ENCODE measurements around the gene MIDN.

MIDN gene

GRCh38 chr19:1226522-1227303 is 21.7 kb upstream of the MIDN start:
- no peak for TF ChIP-seq CTCF (conservative IDR thresholded peaks at IDR 0.05)
- no peak for TF ChIP-seq ZFX (IDR thresholded peaks at IDR 0.05)
- no peak overlapping the region for H3K27ac ChIP-seq

- no peak overlapping the region for H3K27ac ChIP-seq
- TF ChIP-seq ZFX (IDR thresholded peaks at IDR 0.05): no peak
Observed at GRCh38 chr19:1227304-1228054, 20.9 kb upstream of the MIDN start.

- no peak overlapping the region for H3K27ac ChIP-seq
- TF ChIP-seq ZFX (IDR thresholded peaks at IDR 0.05): no peak
- no peak for TF ChIP-seq CTCF (conservative IDR thresholded peaks at IDR 0.05)
Observed at GRCh38 chr19:1228161-1228957, 20.0 kb upstream of the MIDN start.

GRCh38 chr19:1229056-1229923 is 19.1 kb upstream of the MIDN start:
- no peak overlapping the region for H3K27ac ChIP-seq
- TF ChIP-seq CTCF (conservative IDR thresholded peaks at IDR 0.05) (no peak), ZFX (IDR thresholded peaks at IDR 0.05) (no peak)

- TF ChIP-seq ZFX (IDR thresholded peaks at IDR 0.05) (no peak), CTCF (conservative IDR thresholded peaks at IDR 0.05) (no peak)
- no peak overlapping the region for H3K27ac ChIP-seq
Observed at GRCh38 chr19:1229924-1230782, 18.2 kb upstream of the MIDN start.

GRCh38 chr19:1230783-1231489 is 17.4 kb upstream of the MIDN start:
- no peak overlapping the region for H3K27ac ChIP-seq
- TF ChIP-seq CTCF (conservative IDR thresholded peaks at IDR 0.05) (no peak), ZFX (IDR thresholded peaks at IDR 0.05) (no peak)
